Activated T-cell treated with anti-CD3 and anti-CD28 coated beads for 48 hours (primary cell): ENCODE data around the gene TOMM6.
"Not testable (repeated sequence)": the region's sequence is repeated elsewhere in the genome, so short reads cannot be mapped to it uniquely, and the experiment has no call there.

Experiments used
- DNase-seq: peaks from one replicate; pipeline ENCODE4 v3.0.0-alpha.2; 2020; ENCODE audit warnings: low read depth

The TOMM6 gene

DNA sequence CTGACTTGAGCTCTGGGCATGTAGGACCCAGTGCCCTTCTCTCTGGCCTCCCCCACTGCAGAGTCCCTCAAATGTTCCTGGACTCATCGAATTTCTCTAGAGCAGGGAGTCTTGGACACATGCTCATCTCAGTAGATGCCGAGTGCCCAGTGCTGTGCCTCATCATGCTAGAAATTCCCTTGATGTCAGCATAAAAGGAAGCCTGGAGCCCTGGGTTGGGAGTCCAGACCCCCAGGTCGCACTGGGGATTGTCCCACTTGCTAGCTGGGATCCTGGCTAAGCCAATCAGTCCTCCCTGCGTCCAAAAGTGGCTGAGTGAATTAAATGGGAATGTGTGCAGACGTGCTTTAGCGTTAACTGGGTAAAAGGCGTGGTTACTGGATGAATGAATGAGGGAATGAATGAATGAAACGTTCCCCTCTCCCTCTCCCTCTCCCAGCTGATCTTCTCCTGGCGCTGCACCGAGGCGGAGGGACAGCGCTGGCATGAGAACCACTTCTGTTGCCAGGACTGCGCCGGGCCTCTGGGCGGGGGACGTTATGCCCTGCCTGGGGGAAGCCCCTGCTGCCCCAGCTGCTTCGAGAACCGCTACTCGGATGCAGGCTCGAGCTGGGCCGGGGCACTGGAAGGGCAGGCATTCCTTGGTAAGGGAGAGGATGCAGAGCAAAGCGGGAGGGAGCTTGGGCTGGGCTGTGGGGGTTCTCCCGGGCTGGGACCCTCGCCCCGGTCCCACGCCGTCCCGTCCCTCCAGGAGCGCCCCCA, 1.6 kb upstream of the TOMM6 start:
- DNase-seq = no peak

DNA sequence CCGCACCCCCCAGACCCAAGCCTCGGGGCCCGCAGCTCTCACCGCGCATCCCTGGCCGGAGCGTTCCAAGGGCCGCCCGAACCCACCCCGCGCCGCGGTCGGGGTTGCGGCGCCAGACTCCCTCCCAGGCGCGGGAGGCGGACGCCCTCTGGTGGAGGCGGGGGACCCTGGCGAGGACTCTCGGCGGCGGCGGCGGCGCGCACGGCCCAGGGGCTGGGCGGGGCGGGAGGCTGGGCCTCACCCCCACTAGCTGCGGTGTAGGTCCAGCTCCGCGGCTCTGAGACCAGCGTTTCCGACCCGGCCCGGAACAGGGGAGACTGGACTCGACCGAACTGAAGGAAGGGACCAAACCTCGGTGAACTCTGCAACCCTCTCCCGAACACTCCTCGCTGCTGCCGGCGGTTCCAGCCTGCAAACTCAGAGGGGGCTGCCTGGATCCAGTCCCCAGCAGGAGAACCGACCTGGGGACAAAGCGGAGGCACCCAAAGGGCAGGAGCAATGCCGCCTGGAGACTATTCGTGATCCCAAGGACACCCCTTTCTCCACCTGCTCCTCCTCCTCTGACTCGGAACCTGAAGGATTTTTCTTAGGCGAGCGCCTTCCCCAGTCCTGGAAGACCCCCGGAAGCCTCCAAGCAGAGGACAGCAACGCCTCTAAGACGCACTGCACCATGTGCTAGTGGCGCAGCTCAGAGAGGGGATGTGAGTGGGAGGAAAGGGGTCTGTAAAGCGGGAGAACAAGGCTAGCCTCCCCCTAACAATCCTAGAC, 859 bp upstream of the TOMM6 start:
- peak; percentile 88 for DNase-seq

- no peak for DNase-seq
Observed at GRCh38 chr6:41789390-41789724, 1.9 kb downstream of the TOMM6 start.

DNA sequence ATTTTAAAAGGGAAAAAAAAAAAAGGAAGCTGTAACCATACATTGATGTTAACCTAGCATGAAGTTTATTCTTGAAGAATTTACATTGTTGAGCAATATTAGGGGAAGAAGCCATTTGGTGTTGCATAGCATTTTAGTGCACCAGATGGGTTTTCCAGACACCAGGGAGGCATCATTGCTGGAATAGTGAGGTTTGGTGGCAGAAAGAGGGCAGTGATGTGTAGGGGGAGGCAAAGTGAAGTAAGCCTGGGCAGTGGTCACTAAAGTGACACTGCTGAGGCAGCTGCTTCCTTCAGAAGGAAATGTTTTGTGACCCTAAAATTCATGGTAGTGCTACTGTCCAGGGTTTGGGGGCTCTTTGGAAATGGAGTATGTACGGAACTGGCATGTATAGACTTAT, 2.6 kb downstream of the TOMM6 start:
- DNase-seq = no peak

- DNase-seq = no peak
Observed at GRCh38 chr6:41791305-41791704, 3.8 kb downstream of the TOMM6 start.

- DNase-seq = no peak
Observed at GRCh38 chr6:41791984-41792383, 4.5 kb downstream of the TOMM6 start.

DNA sequence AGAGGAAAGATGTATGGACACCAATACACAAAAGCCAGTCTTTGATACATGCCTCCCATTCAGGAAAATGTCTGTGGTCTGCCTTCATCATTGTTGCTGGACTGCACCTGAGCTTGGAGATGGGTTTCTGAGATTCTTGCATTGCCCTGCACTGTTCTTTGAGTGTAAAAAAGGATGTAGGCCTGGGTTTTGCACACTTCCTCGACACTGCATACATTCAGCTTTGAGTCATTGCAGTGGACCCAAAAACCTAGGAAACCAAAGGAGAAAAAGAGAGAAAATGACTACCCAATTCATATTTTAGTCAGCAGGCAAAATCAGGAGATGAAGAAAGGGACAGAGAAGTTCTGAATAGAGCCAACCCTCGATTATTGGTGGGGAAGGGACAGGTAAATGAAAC, 9.0 kb downstream of the TOMM6 start:
- DNase-seq = no peak

DNA sequence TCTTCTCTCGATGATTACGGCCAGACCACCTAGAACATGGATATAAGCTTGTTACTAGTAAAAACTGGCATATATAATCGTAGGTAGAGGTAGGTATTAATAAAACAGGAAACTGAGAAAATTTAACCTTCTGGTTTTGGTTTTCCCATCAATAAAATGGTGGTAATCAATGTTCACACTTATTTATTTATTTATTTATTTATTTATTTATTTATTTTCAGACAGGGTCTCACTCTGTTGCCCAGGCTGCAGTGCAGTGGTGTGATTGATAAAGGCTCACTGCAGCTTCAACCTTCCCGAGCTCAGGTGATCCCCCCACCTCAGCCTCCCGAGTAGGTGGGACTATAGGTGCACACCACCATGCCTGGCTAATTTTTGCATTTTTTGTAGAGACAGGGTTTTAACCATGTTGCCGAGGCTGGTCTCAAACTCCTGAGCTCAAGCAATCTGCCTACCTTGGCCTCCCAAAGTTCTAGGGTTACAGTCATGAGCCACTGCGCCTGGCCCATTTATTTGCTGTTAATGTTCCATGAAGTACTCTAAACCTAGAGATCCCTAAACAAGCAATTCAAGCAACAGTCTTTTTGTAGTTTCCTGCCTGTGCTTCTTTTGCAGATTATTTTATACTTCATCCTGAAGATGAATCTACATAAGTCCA, 11.5 kb downstream of the TOMM6 start:
- no peak for DNase-seq

GRCh38 chr6:41799559-41799911, 12.0 kb downstream of the TOMM6 start:
- no peak for DNase-seq

DNA sequence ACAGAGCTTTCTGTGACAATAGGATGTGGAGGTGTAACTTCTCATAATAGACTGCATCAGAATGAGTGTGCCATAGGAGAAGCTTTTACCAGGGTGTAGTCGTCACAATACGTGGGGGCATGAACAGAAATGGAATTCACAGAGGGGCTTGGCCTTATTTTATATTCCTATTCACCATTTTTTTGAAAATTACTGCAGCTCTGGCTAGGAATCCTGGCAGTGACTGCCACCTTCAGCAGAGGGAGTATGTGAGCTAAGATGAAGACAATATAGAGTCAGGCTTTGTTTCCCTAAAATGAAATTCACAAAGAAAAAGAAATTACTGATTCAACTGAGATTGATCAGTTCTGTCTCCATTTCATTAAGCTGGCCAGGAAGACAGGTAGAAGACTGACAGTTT, 13.9 kb downstream of the TOMM6 start:
- DNase-seq = no peak

- no peak for DNase-seq
Observed at GRCh38 chr6:41805830-41806774, 18.6 kb downstream of the TOMM6 start.

DNA sequence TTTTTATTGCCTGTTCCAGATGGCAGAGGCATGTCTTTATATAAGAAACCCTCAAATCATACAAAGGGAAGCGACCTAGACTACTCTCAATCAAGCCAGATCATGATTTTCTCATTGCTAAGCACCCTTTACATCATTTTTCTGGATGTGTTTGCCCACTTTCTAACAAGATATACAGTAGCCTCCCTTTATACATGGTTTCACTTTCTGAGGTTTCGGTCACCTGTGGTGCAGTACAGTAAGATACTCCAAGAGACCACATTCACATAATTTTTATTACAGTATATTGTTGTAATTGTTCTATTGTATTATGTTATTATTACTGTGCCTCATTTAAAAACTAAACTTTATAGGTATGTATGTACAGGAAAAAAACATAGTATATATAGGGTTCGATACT, 23.6 kb downstream of the TOMM6 start:
- DNase-seq = no peak

GRCh38 chr6:41811946-41812345, 24.5 kb downstream of the TOMM6 start:
- DNase-seq = not testable (repeated sequence)

GRCh38 chr6:41813469-41813868, 26.0 kb downstream of the TOMM6 start:
- no peak for DNase-seq

GRCh38 chr6:41813956-41814355, 26.5 kb downstream of the TOMM6 start:
- no peak for DNase-seq

DNA sequence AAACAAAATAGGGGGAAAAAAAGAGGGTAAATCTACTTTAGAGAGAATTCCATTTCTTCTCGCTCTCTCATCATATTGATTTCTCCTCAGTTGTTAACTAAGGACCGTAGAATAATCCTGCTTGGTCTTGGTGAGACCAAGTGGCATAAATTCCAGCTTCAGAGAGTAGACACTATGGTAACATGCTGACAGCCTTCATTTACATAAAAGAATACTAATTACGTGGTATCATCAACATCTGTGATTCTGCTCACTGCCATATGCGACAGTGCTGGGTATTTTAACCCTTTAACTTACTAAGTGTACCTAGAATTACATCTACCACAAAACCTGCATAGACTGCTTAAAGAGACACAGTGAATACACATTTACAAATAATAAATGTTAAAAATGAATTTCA, 27.1 kb downstream of the TOMM6 start:
- DNase-seq = no peak

DNA sequence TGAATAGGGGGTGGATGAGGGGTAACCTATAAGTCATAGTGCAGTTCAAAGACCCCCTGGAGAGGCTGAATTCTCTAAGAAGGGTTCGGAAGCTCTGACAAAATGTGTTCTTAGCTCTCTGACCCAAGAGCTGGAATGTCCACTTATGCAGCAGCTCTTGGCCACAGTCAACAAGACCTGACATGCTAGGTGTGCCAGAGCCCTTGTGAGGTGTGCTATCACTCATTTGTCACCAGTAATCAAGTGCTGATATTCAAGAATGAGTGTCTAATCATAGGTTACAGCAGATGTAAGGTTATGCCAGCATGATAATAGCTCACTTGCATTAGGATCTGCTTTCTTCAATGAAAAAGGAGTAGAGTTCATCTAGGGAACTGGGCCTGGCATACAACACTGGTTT, 28.1 kb downstream of the TOMM6 start:
- DNase-seq = no peak

DNA sequence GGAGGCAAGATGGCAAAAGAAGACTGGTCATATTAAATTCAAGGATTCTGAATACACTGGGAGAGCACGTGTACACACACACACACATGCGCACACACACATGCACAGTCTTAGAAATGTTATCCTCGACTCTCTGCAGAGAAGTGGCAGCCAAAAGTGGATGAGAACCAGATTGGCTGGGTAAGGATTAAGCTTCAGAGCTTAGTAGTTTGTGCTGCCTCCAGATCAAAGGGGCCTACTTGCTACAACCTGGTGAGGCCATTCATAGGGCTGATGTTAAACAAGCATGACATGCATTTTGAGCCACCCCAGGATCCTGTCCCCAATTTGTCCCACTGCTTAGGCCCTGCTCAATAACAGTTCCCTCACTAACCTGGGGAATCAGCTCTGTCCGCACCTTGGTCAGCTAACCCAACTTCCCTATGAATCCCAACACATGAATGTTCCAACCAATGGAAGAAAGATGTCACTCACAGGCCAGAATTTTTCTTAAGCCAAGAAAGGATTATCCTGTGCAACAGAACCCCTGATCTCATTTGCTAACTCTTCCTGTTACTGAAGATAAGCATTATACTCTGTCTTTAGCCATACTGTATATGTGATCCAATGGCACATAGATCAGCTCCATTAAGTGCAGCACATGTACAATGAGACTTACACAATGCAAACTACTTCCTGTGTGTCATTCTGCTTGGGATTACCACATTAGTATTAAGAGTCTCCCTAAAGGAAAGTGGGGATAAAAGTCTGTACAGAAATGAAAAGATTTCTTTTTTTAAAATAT, 31.0 kb downstream of the TOMM6 start:
- no peak for DNase-seq

- no peak for DNase-seq
Observed at GRCh38 chr6:41821266-41821665, 33.8 kb downstream of the TOMM6 start.

DNA sequence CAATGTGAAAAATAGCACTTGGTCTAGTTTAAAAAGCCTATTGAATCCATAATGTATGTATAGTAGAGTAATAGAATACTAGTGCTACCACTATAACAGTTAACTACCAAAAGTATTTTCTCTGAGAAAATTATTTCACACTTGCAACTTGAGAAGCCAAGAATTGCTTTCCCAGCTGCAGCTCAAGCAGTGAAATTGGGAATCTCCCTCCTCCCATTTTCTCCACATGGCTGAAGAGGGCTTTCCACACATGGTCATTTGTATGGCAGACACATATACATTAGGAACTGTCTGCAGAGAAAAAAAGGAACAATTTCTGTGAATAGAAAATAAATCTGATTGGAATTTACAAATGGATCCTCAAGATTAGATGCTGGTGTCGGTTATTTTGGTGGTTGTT, 34.5 kb downstream of the TOMM6 start:
- DNase-seq = no peak

GRCh38 chr6:41823178-41823577, 35.7 kb downstream of the TOMM6 start:
- no peak for DNase-seq
